ENCODE measurements around the gene OR10A6.

OR10A6 gene, protein sequence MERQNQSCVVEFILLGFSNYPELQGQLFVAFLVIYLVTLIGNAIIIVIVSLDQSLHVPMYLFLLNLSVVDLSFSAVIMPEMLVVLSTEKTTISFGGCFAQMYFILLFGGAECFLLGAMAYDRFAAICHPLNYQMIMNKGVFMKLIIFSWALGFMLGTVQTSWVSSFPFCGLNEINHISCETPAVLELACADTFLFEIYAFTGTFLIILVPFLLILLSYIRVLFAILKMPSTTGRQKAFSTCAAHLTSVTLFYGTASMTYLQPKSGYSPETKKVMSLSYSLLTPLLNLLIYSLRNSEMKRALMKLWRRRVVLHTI

DNA sequence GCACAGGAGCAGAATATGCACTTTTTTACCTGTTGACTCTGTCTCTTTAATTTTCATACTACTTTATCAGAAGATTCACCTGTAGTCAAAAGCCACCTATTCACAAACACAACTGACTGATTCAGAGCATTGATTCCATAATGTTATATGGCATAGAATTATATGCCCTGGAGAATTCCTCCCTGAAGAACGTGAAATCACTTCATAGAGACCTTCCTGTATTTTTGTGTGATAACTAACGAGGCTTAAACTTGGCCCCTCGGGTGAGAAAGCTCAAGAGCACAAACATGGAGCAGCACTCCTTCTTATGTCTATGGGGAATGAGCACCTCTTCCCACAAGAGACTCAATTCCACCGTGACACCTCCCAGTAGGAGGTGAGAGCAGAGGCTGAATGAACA lies at the start of gene OR10A6:
TSS of gene OR10A6 (minus strand) at position 101 of the 400 bp plus-strand sequence. CDS start 2,606 bp downstream, outside the sequence.
- DNase-seq, result no peak

DNA sequence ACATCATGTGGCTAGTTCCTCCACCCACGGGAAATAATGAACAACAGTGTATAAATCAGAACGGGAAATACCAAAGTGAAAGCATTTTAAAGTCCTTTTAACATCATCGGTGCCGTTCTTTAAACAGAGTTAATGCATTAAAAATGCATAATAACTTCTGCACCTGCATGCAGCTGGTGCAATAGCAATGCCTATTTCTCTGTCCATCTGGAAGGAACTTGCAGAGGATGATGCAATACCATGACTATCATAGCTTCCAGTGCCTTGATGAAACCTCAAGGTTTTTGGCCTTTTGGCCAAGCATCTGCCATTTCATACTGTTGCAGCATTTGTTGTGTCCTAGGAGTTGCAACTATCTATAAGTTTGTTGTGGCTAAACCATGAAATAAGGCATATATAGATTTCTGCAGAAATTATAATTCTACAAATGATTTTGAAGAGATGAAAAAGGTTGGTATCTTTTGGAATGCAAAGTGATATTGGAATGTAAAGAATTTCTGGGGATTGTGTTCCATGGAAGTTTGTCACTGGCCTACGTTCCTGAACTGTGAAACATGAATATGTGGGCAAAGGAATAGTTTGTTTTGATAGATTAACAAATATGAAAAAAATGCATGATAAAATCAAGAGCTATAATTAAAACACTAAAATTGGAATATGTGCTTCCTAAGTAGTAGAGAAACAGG lies 46.3 kb upstream of the OR10A6 start:
- no peak for DNase-seq

DNA sequence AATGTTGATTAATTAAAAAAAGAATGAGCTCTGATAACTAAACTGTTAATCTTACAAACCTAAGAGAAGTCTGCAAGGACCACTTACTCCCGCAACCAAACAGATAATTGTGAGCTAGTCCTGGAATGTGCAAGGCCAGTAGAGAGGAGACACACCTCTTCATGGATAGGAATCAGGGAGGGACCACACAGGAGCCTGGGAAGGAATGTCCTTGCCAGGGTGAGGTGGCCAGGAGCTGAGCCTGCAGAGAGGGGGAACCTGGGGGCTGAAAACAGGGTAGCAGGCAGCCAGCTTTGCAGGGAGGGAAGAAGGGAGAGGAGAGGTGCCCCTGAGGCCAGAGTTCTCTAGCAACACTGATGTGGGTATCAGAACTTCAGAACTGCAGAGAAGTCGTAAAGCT lies 43.6 kb upstream of the OR10A6 start:
- no peak for DNase-seq

DNA sequence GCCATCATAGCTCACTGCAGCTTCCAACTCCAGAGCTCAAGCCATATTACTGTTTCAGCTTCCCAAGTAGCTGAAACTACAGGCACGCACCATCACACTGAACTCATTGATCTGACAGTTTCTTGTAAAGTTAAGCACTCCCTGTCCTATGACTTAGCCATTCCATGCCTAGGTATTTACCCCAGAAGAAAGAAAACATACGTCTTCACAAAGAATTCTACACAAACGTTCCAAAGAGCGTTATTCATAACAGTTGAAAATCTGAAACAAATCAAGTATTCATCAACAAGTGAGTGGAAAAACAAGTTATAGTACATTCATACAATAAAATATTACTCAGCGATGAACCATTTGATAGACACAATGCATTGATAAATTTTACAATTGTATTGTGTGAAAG lies 41.9 kb upstream of the OR10A6 start:
- no peak for DNase-seq

DNA sequence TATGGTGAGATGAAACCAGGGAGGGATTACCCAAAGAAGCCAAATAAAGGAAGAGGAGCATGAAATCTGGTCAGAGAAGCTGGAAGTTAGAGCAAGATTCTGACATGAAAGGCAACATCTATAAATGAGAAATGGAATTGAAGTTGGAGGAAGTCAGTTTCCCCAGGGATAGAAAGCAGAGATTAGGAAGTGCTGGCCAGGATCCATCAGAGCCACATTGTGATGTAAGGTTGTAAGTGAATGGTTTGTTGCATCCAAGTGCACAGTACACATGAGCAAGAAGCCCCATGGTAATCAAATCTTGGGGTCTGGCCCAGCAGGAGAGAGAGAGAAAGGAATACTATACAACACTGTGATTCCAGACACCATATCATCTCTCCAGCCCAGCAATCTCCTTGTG lies 40.8 kb upstream of the OR10A6 start:
- DNase-seq, result no peak

DNA sequence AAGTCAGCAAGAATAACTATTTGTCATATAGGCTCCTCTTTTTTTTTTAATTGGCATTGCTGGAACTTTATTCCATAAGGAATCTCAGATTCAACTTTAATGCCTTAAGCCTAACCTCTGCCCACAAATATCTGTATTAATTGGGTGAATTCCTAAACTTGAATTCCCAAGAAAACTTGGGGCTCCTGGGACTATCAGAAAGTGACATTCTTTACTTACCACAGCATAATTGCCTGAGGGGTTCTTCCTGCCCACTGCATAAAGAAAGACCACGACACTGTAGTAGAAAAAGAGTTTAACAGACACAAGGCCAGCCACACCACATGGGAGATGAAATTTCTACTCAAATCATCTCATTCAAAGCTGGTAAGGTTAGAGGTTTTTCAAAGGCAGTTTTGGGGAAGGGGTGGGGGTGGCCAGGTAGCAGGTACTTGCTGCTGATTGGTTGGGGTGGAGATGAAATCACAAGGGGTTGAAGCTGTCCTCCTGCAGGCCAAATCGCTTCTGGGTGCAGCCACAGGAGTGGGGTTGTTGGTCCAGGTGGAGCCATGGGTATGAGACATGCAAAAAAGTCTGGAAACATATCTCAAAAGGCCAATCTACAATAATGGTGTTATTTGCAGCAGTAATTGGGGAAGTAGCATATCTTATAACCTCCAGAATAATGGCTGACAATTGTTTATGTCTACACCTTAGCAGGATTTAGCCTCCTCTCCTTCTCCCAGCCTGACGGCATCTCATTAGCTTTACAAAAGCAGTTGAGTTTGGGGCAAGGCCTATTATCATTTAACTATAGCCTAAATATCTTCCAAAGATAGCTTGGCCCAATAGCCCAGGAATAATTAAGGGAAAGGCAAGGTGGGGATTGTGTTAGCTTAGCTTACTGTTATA lies 38.9 kb upstream of the OR10A6 start:
- DNase-seq, result no peak

DNA sequence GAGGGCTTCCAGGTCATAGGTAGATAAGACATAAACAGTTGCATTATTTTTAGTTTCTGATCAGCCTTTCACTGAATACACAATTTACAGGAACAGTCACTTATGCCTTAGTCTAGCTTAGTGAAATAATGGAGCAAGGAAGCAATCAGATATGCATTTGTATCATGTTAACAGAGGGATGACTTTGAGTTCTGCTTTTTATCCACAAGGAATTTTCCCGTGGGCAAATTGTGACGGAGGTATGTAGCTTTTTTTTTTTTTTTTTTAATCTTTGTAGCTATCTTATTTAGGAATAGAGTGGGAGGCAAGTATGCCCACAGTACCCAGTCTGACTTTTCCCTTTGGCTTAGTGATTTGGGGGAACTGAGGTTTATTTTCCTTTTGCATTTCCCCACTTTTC lies 37.6 kb upstream of the OR10A6 start:
- no peak for DNase-seq

DNA sequence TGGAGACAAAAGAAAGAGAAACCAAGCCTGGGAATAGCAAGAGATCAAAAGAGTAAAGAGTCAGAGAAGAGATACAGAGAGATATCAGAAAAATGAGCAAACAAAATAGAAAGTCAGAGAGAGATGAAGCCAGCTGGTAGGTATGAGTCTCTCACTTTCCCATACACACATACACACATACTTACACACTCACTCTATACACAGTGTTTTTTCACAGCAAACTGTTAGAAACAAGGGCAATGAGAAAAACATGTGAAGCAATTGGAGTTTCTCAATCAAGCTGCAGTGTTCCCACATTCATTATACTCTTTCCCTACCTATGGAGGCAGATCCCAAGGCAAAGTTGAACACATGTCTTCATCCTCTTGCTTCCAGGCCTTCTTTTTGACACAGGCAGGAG lies 36.8 kb upstream of the OR10A6 start:
- no peak for DNase-seq

DNA sequence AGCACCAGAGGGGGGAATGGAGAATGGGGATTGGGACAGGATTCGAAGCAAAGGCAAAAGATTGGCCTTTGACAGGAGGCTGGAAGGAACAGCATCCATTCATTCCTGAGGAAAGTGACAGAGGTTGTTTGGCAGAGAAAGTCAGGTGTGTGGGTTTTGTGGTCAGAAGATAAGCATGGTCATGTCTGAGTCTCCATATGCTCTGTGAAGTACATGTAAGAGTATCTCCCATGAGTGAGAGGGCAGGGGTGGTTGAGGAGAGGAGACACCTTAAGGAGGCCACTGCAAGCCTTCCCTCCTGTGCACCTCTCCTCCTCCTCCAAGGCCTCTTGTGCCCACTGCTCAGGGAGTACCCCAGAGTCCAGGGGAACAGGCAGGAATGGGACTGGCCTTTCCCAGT lies 36.0 kb upstream of the OR10A6 start:
- DNase-seq, result no peak

DNA sequence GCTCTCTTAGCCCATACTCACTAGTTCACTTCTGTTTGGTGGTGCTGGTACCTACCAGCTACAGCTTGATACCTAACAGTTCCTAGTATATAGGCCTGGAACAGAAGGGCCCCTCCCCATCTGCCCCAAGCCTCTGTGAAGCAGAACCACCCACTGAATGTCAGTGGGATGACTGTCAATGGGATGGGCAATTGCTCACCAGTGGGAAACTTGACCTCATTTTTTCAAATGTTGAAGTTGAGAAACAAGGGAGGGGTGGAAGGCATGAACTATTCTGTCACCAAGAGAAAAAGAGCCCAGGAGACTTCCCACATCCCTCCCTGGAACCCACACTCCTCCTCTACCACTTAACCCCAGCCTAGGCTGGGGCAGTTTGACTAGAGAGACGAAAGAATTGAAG lies 34.3 kb upstream of the OR10A6 start, which contains the start of gene NLRP10:
TSS of gene NLRP10 (minus strand) at position 62 of the 400 bp plus-strand sequence. CDS start 1,952 bp downstream, outside the sequence.
- DNase-seq, result no peak

DNA sequence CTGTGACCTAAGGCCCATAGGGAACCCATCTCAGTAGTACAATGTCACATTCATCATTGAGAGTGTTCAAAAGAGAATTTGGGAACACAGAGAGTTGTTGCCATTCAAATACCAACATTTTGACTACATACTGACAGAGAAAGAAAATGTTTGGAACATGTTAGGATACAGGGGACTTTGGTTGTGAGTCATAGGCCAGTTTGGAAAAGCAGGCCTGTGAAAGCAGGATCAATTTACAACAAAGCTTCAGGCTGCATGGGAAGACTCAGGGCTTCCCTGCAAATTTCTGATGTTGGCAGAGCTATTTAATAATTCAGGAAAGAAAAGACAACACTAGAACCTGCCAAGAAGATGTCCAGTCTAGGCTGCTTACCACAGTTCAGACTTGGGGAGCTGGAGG lies 33.8 kb upstream of the OR10A6 start:
- DNase-seq, result no peak

DNA sequence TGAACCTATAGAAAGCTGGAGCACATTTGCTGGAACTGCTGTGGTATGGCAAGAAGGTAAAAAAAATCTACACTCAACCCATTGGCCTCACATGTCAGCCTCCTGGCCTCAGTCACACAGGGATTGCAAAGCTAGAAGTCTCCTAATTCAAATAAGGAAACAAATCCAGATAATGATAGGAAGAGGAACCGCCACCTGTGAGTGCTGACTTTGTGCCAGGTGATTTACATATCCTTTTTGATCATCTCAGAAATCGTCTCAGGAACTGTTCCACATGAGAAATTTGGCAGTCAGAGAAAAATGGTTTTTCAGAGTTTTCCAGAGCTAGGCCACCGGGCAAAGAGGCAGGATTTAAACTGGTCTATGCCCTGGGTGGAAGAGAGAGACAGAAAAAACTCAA lies 33.2 kb upstream of the OR10A6 start:
- no peak for DNase-seq

DNA sequence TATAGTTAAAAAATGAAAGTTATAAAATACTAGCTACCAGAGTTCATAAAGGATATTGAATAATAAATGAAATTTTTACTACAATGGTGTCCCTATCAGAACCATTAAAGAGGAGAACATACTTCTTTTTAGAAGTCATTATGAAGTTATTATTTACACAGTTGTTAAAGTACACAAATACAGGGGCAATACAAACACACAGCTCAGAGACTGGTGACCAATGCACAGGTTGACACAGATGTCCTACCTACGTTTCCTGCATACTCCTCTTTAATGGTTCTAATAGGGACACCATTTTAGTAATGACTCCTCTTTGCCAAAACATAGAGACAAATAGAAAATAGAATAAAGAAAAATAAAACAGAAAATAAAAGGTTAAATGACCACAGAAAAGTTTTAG lies 24.1 kb upstream of the OR10A6 start:
- no peak for DNase-seq

DNA sequence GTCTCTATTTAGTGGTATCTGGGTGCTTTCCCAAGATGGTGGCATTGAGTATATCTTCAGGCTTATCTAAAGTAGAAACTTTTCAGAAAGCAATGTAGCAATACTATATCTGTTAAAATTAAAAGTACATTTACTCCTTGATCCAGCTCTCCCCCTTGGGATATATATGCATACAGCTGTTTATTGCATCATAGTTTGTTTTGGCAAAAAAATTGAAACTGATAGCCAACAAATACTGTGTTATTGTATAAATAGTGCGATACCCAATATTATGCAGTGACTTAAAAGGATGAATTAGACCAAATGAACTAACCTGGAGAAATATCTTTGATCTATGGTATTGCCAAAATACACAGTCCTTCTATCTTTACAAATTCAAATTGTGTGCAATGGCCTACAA lies 18.9 kb upstream of the OR10A6 start:
- DNase-seq, result no peak

DNA sequence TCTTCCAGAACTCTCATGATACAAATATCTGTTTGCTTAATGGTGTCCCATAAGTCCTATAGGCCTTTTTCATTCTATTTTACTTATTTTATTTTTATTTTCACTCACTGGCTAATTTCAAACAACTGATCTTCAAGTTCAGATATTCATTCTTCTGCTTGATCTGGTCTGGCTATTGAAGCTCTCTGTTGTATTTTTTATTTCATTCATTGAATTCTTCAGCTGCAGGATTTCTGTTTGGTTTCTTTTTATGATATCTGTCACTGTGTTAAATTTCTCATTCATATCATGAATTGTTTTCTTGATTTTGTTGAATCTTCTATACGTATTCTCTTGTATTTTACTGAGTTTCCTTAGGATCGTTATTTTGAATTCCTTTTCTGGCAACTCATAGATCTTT lies 13.1 kb upstream of the OR10A6 start:
- DNase-seq, result no peak

DNA sequence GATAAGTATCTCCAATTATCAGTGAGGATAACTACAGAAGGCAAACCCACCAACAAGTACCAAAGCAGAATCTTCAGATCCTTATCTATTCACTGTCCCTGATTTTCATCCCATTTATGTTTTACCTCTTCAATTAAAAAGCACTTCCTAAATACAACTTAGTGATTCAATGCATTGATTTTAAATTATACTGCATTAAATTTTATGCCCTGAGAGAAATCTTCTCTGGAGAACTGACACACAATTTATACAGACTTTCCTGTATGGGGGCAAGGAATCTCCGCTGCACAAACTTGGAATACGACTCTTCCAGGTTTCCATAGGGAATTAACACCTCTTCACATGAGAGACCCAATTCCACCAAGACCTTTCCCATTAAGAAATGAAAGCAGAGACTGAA lies 10.5 kb upstream of the OR10A6 start, which contains the start of gene OR10A3:
TSS of gene OR10A3 (minus strand) at position 101 of the 400 bp plus-strand sequence. CDS start 2,188 bp downstream, outside the sequence.
- DNase-seq, result no peak

DNA sequence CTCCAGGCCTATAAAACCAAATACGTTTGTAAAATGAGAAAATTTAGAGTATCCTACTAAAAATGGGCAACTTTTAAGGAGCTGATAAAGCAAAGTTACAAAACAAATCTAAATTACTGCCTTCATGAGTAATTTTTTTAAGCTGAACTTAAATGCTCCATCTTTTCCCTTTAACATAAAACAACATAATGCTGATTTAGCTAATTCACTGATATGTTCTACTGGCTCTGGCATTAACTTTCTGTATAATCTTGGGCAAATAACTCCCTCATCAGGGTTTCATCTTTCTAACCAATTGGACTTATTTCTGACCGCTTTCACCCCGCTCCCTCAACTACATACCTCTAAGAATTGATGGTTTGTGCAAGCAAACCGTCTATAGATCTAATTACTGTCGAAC lies 10.1 kb upstream of the OR10A6 start:
- DNase-seq, result no peak

DNA sequence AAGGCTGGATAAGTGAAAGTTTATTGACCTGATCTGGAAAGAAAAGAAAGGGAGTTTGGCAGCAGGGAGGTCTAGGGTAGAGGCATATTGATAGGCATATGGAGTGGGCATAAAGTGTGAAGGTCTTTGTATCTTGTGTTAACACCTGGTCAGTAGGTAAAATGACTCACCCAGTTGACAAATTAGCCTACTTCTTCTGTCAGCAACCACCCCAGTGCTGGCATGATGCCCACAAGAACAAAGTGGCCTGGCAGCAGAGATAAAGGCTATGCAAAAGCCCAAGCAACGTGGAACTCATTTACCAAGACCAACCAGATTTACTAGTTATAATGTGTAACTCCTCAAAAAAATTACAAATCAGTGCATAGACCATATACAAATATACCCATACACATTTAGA lies 5.5 kb upstream of the OR10A6 start:
- no peak for DNase-seq

DNA sequence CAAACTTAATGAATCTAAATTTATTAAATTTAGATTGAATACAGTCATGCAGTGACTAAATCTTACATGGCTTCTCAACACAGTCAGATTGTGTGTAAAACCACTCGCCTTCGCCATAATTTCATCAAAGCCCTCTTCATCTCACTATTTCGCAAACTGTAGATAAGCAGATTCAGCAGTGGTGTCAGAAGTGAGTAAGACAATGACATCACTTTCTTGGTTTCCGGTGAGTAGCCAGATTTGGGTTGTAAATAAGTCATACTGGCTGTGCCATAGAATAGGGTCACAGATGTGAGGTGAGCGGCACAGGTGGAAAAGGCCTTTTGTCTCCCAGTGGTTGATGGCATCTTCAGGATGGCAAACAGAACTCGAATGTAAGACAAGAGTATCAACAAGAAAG lies 3.4 kb downstream of the OR10A6 start:
- no peak for DNase-seq

DNA sequence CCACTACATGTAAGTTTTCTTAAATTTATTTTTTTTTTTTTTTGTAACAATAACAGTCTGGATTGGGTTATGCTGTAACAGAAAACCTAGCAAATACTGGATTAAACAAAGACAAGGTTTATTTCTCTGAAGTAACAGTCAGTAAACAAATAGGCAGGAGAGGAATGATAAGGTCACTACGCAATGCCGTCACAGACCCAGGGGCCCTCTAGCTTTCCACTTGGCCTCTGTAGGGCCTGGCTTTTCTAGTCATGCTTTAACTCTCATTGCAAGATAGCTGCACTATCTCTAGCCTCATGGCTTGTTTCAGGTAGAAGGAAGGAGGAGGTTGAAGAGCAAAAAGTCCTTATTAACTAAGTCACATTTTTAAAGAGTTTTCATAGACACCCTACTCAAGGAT lies 6.5 kb downstream of the OR10A6 start:
- DNase-seq, result no peak

DNA sequence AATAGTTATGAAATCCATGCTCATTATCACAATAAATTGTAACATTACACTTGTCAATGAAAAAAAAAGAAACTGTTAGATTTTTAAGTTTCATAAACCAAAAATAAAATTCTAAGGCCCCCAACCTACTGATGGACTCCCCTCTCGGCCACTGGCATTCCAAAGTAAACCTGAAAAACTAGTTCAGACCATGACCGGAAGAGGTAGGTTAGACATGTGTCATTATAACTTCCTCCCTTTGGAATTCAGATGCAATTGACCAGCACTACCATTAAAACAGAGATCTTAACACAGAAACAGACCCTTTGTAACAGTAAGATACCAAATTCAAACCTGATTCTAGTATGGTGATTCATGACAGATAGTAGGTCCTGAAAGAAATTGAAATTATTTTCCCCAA lies 12.9 kb downstream of the OR10A6 start:
- DNase-seq, result no peak

DNA sequence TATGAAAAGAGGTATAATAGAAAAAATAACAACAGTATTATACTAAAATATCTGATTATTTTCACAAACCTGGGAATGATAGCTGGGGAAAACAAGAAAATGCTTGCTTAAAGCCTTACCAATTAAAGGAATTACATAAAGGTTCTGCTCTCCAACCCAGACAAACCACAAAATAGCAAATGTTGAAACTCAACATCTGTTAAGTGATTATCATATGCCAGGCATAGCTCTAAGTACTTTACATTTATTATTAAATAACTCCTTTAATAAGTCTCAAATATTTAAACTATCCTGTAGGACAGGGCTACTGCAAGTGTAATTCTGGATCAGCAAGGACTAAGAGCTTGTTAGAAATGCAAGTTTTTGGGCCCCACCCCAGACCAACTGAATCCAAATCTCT lies 20.1 kb downstream of the OR10A6 start:
- DNase-seq, result no peak

DNA sequence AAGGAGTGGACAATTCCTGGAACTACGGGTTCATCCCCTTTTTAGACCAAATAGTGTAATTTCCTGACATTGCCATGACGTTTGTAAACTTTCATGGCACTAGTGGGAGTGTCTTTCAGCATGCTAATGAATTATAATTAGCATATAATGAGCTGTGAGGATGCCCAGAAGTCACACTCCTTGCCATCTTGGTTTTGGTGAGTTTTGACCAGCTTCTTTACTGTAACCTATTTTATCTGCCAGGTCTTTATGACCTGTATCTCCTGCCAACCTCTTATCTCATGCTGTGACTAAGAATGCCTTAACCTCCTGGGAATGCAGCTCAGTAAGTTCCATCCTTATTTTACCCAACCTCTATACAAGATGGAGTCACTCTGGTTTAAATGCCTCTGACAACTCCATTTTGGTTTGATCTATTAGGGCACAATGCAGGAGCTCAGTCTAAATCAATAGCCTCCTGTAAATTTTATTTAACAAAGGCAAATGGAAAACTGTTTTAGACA lies 20.7 kb downstream of the OR10A6 start:
- no peak for DNase-seq

All from CD4-positive, alpha-beta T cell treated with Interleukin-10 for 1 hour (primary cell).